Liver (tissue), 3 donors: ENCODE results near the gene PLS1.

Experiments
- ATF3 ChIP-seq: IDR thresholded peaks from 2 replicates; pipeline ENCODE4 v1.6.1; 2016; ENCODE audit warnings: antibody characterized with exemption
- CTCF ChIP-seq: fragments of 150-350 bp; IDR thresholded peaks from 2 replicates; pipeline ENCODE4 v1.5.1; 2017; ENCODE audit warnings: improper control_type of control experiment, low read depth, low read length; ENCODE audit not compliant: missing input control
- FOXA2 ChIP-seq: IDR thresholded peaks from 2 replicates; pipeline ENCODE4 v1.6.1; 2016; ENCODE audit warnings: antibody characterized with exemption
- GABPA ChIP-seq, 2 donors: IDR thresholded peaks in 1 of 2; conservative IDR thresholded peaks in 1 of 2; 2 replicates each; pipeline ENCODE4 v1.6.1; 2016; ENCODE audit warnings: antibody characterized with exemption in 2 of 2, mild to moderate bottlenecking in 1 of 2, moderate library complexity in 1 of 2
- MAX ChIP-seq: IDR thresholded peaks from 2 replicates; pipeline ENCODE4 v1.6.1; 2016; ENCODE audit warnings: antibody characterized with exemption
- RAD21 ChIP-seq, 2 donors: IDR thresholded peaks; 2 replicates each; pipeline ENCODE4 v1.6.1; 2016; ENCODE audit warnings: antibody characterized with exemption in 2 of 2, mild to moderate bottlenecking in 2 of 2
- RXRA ChIP-seq, 2 donors: IDR thresholded peaks; 2 replicates each; pipeline ENCODE4 v1.6.1; 2017 to 2018; ENCODE audit warnings: antibody characterized with exemption in 2 of 2, mild to moderate bottlenecking in 1 of 2
- TAF1 ChIP-seq: conservative IDR thresholded peaks from 2 replicates; pipeline ENCODE4 v1.6.1; 2016; ENCODE audit warnings: antibody characterized with exemption, mild to moderate bottlenecking
- TF ChIP-seq, protein P1 (sequence below): IDR thresholded peaks from 2 replicates; pipeline ENCODE4 v1.6.1; 2016; ENCODE audit warnings: antibody characterized with exemption, mild to moderate bottlenecking
- donor health status: healthy.
- donor health status: healthy.

DNA sequence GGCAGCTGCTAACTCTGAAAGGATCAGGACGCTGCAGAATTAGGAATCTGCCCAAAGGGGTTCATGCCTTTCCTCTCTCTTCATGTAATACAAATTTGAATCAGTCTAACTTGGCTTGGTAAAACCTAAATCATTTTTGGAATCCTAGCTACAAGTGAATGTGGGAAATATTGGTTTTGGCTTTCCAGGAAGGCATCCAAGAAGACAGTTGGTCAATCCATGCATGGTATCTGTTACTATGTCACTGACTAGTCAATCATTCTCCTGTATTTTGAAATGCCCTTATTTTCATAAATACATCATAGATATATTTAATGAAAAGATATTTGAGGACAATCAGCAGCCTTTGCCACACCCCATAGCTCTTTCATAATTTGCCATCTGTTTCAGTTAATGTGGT is 7.5 kb upstream of the PLS1 start:
- TF ChIP-seq CTCF (no peak), MAX (no peak), ATF3 (no peak), RAD21 (IDR thresholded peaks at IDR 0.05) (peak in 1 of 2 donors; percentile 18), TAF1 (no peak), GABPA (IDR thresholded peaks at IDR 0.05 in 1 of 2, conservative IDR thresholded peaks at IDR 0.05 in 1 of 2) (no peak), RXRA (IDR thresholded peaks at IDR 0.05) (peak in 1 of 2 donors; percentile 29), FOXA2 (no peak)
- TF ChIP-seq, protein P1, sequence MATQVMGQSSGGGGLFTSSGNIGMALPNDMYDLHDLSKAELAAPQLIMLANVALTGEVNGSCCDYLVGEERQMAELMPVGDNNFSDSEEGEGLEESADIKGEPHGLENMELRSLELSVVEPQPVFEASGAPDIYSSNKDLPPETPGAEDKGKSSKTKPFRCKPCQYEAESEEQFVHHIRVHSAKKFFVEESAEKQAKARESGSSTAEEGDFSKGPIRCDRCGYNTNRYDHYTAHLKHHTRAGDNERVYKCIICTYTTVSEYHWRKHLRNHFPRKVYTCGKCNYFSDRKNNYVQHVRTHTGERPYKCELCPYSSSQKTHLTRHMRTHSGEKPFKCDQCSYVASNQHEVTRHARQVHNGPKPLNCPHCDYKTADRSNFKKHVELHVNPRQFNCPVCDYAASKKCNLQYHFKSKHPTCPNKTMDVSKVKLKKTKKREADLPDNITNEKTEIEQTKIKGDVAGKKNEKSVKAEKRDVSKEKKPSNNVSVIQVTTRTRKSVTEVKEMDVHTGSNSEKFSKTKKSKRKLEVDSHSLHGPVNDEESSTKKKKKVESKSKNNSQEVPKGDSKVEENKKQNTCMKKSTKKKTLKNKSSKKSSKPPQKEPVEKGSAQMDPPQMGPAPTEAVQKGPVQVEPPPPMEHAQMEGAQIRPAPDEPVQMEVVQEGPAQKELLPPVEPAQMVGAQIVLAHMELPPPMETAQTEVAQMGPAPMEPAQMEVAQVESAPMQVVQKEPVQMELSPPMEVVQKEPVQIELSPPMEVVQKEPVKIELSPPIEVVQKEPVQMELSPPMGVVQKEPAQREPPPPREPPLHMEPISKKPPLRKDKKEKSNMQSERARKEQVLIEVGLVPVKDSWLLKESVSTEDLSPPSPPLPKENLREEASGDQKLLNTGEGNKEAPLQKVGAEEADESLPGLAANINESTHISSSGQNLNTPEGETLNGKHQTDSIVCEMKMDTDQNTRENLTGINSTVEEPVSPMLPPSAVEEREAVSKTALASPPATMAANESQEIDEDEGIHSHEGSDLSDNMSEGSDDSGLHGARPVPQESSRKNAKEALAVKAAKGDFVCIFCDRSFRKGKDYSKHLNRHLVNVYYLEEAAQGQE: no peak
